SK-N-SH (cell line): ENCODE results near the gene XIRP2. TPM values are rescaled to one million over a fixed set of nuclear protein-coding genes. Genes with fewer than 3 reads are reported as not detected.

Experiments
- CTCF ChIA-PET: fragments of 300-600, 350-600 bp; formaldehyde crosslinking; extraction: SDS; loops from one replicate; lab custom pipeline; 2021; lab: Yijun Ruan, JAX
- POLR2A ChIA-PET: fragments of 350-600 bp; sonication (Branson Sonifier 250); formaldehyde crosslinking; extraction: SDS; loops from one replicate; lab custom pipeline; 2020; ENCODE audit warnings: antibody characterized with exemption, inconsistent platforms; lab: Yijun Ruan, JAX
- DNase-seq: peaks from one replicate; pipeline ENCODE4 v3.0.0; 2012
- H2AFZ ChIP-seq: fragments of 200-600 bp; sonication (generic); 2 replicates; pipeline ENCODE4 v1.8.1; 2016; ENCODE audit warnings: antibody characterized with exemption, mild to moderate bottlenecking, low read depth
- H3F3A ChIP-seq: fragments of 200-600 bp; sonication (generic); replicated peaks from 2 replicates; pipeline ENCODE3; 2016; ENCODE audit warnings: antibody characterized with exemption, mild to moderate bottlenecking; ENCODE audit not compliant: insufficient read depth
- H3K27ac ChIP-seq, 2 experiments: fragments of 200-500 bp in 1 of 2; fragments of 200-600 bp in 1 of 2; sonication (Bioruptor generic) in 1 of 2; sonication (generic), shearing (Covaris generic) in 1 of 2; 2 replicates each; pipeline versions ENCODE4 v1.5.1 to v1.6.1; 2014 to 2016; ENCODE audit warnings: low read depth in 2 of 2, inconsistent platforms in 1 of 2, low read length in 1 of 2, mild to moderate bottlenecking in 1 of 2, mixed read lengths in 1 of 2
- H3K27me3 ChIP-seq: fragments of 200-600 bp; sonication (generic), shearing (Covaris generic); 2 replicates; pipeline ENCODE4 v1.6.1; 2016; ENCODE audit warnings: mixed run types; ENCODE audit not compliant: insufficient read depth
- H3K36me3 ChIP-seq, 2 experiments: fragments of 200-500 bp in 1 of 2; fragments of 200-600 bp in 1 of 2; sonication (Bioruptor generic) in 1 of 2; sonication (generic) in 1 of 2; replicated peaks in 1 of 2; 2 replicates each; pipeline versions ENCODE3 to v1.5.1; 2014 to 2016; ENCODE audit warnings: low read length in 1 of 2, mild to moderate bottlenecking in 1 of 2; ENCODE audit not compliant: insufficient read depth in 2 of 2, control insufficient read depth in 1 of 2
- H3K4me1 ChIP-seq, 2 experiments: fragments of 200-500 bp in 1 of 2; fragments of 200-600 bp in 1 of 2; sonication (Bioruptor generic) in 1 of 2; sonication (generic), shearing (Covaris generic) in 1 of 2; 2 replicates each; pipeline versions ENCODE4 v1.5.1 to v1.6.1; 2014 to 2016; ENCODE audit warnings: low read depth in 1 of 2, low read length in 1 of 2, mixed run types in 1 of 2; ENCODE audit not compliant: insufficient read depth in 2 of 2, control insufficient read depth in 1 of 2
- H3K4me2 ChIP-seq: fragments of 200-600 bp; sonication (generic), shearing (Covaris generic); 2 replicates; pipeline ENCODE4 v1.6.1; 2017; ENCODE audit warnings: mixed run types
- H3K4me3 ChIP-seq, 2 experiments: fragments of 200-500 bp in 1 of 2; fragments of 200-600 bp in 1 of 2; sonication (Bioruptor generic) in 1 of 2; sonication (generic), shearing (Covaris generic) in 1 of 2; 2 replicates each; pipeline versions ENCODE4 v1.5.1 to v1.8.1; 2014 to 2016; ENCODE audit warnings: low read depth in 2 of 2, inconsistent platforms in 1 of 2, low read length in 1 of 2, mild to moderate bottlenecking in 1 of 2, mixed read lengths in 1 of 2, moderate library complexity in 1 of 2
- H3K79me2 ChIP-seq: fragments of 200-600 bp; sonication (generic); 2 replicates; pipeline ENCODE4 v1.8.1; 2017; ENCODE audit warnings: mild to moderate bottlenecking; ENCODE audit not compliant: insufficient read depth
- H3K9ac ChIP-seq: fragments of 200-600 bp; sonication (generic); 2 replicates; pipeline ENCODE4 v1.6.1; 2017; ENCODE audit warnings: mixed run types
- H3K9me2 ChIP-seq: fragments of 200-600 bp; sonication (generic); 2 replicates; pipeline ENCODE4 v1.6.1; 2017; ENCODE audit warnings: mixed run types
- H3K9me3 ChIP-seq: fragments of 200-600 bp; sonication (generic); 2 replicates; pipeline ENCODE4 v1.6.1; 2017; ENCODE audit warnings: mixed run types, mild to moderate bottlenecking, moderate library complexity
- H4K20me1 ChIP-seq: fragments of 200-600 bp; sonication (generic); 2 replicates; pipeline ENCODE4 v1.6.1; 2017; ENCODE audit warnings: mild to moderate bottlenecking, mixed run types; ENCODE audit not compliant: insufficient read depth
- CHD2 ChIP-seq: fragments of 150-350 bp; IDR thresholded peaks from 2 replicates; pipeline ENCODE4 v1.6.1; 2018; ENCODE audit warnings: low read length; ENCODE audit not compliant: partially characterized antibody
- CTCF ChIP-seq: fragments of 200-600 bp; sonication (generic); IDR thresholded peaks from 2 replicates; pipeline ENCODE4 v1.6.1; 2017; ENCODE audit warnings: antibody characterized with exemption, mild to moderate bottlenecking, moderate library complexity
- ELF1 ChIP-seq: IDR thresholded peaks from 2 replicates; pipeline ENCODE4 v1.4.0; 2012
- EP300 ChIP-seq, 2 experiments: IDR thresholded peaks; 2 replicates each; pipeline versions ENCODE4 v1.4.0 to v1.6.1; 2012; ENCODE audit warnings: borderline replicate concordance in 1 of 2, low read depth in 1 of 2, low read length in 1 of 2
- EZH2phosphoT487 ChIP-seq: fragments of 200-600 bp; sonication (generic); IDR thresholded peaks from 2 replicates; pipeline ENCODE4 v1.6.1; 2017; ENCODE audit warnings: low read depth, mixed run types, mild to moderate bottlenecking, antibody characterized with exemption, moderate library complexity, borderline replicate concordance
- FOXJ3 ChIP-seq: sonication (generic); formaldehyde crosslinking; IDR thresholded peaks from 2 replicates; pipeline ENCODE4 v1.5.1; 2020; ENCODE audit warnings: mild to moderate bottlenecking, missing genetic modification reagents
- FOXM1 ChIP-seq: IDR thresholded peaks from 2 replicates; pipeline ENCODE4 v1.4.0; 2012; ENCODE audit warnings: low read depth, mild to moderate bottlenecking
- GATA2 ChIP-seq: sonication (generic); formaldehyde crosslinking; IDR thresholded peaks from 2 replicates; pipeline ENCODE4 v1.5.0; 2020; ENCODE audit warnings: mild to moderate bottlenecking, missing genetic modification reagents
- JUND ChIP-seq: IDR thresholded peaks from 2 replicates; pipeline ENCODE4 v1.4.0; 2012
- MAX ChIP-seq: IDR thresholded peaks from 2 replicates; pipeline ENCODE4 v1.4.0; 2012; ENCODE audit warnings: low read depth
- MEF2A ChIP-seq: IDR thresholded peaks from 2 replicates; pipeline ENCODE4 v1.4.0; 2012; ENCODE audit warnings: low read depth, borderline replicate concordance
- MXI1 ChIP-seq: IDR thresholded peaks from 2 replicates; pipeline ENCODE4 v1.6.1; 2012; ENCODE audit warnings: mild to moderate bottlenecking, low read depth, low read length, improper control_type of control experiment
- NFIC ChIP-seq: IDR thresholded peaks from 2 replicates; pipeline ENCODE4 v1.4.0; 2012; ENCODE audit warnings: borderline replicate concordance
- NRF1 ChIP-seq: IDR thresholded peaks from 2 replicates; pipeline ENCODE4 v1.6.1; 2012; ENCODE audit warnings: low read depth, mild to moderate bottlenecking, low read length
- POLR2AphosphoS5 ChIP-seq: IDR thresholded peaks from 2 replicates; pipeline ENCODE4 v1.6.1; 2012; ENCODE audit warnings: low read depth, low read length
- RCOR1 ChIP-seq: fragments of 150-350 bp; IDR thresholded peaks from 2 replicates; pipeline ENCODE4 v1.6.1; 2017; ENCODE audit warnings: antibody characterized with exemption, low read length
- REST ChIP-seq: IDR thresholded peaks from 2 replicates; pipeline ENCODE4 v1.6.1; 2012; ENCODE audit warnings: mild to moderate bottlenecking, low read depth, low read length, moderate library complexity
- RXRA ChIP-seq: IDR thresholded peaks from 2 replicates; pipeline ENCODE4 v1.4.0; 2012; ENCODE audit warnings: low read depth, mild to moderate bottlenecking, borderline replicate concordance
- SMC3 ChIP-seq: IDR thresholded peaks from 2 replicates; pipeline ENCODE4 v1.6.1; 2012; ENCODE audit warnings: low read depth, low read length, improper control_type of control experiment
- TAF1 ChIP-seq: IDR thresholded peaks from 2 replicates; pipeline ENCODE4 v1.6.1; 2012; ENCODE audit warnings: low read depth, mild to moderate bottlenecking, low read length, moderate library complexity, borderline replicate concordance
- USF1 ChIP-seq: IDR thresholded peaks from 2 replicates; pipeline ENCODE4 v1.4.0; 2012; ENCODE audit warnings: low read depth, borderline replicate concordance
- YY1 ChIP-seq: IDR thresholded peaks from 2 replicates; pipeline ENCODE4 v1.4.0; 2012; ENCODE audit warnings: low read depth, mild to moderate bottlenecking
- WGBS: methylation state at CpG from one replicate; pipeline ENCODE4 v1.1.6; 2017; ENCODE audit warnings: low lambda C conversion rate; 5-methylcytosine and 5-hydroxymethylcytosine counted together
- polyA plus RNA-seq, 3 experiments: library from polyadenylated mRNA; depleted of rRNA; stranded (reverse); fragments of >200 nt; gene quantifications; 2 replicates each; pipeline ENCODE4 v1.2.3, GENCODE V29; 2012

The XIRP2 gene
- polyA plus RNA-seq, 1 of the 3 experiments (the other 2 are of a cell fraction) = 0.02 TPM

GRCh38 chr2:166969486-166969885 lies 81.2 kb downstream of the XIRP2 start:
- no peak overlapping the region for H3K9ac ChIP-seq
- ChIA-PET POLR2A (no interaction called here), CTCF (no interaction called here)
- no peaks in the 10 kb centered on the region for H4K20me1 ChIP-seq
- TF ChIP-seq MXI1 = no peak
- no peak for TF ChIP-seq FOXM1
- no peak for TF ChIP-seq POLR2AphosphoS5
- no peak for TF ChIP-seq TAF1
- no peak for TF ChIP-seq JUND
- no peak for TF ChIP-seq FOXJ3 (CRISPR knock-in tag)
- no peak for TF ChIP-seq SMC3
- TF ChIP-seq GATA2 (CRISPR knock-in tag) = no peak
- TF ChIP-seq EZH2phosphoT487 = no peak
- no peak for TF ChIP-seq USF1
- no peak for TF ChIP-seq NRF1
- TF ChIP-seq CHD2 = no peak
- TF ChIP-seq ELF1 = no peak
- no peak for TF ChIP-seq RCOR1
- no peak for TF ChIP-seq RXRA
- no peak for TF ChIP-seq EP300 (IDR thresholded peaks at IDR 0.05; ENCODE audit: borderline replicate concordance in 1 of 2, low read depth in 1 of 2, low read length in 1 of 2)
- TF ChIP-seq NFIC = no peak
- no peak for TF ChIP-seq YY1
- DNase-seq = no peak
- no peaks in the 10 kb centered on the region for H3K9me2 ChIP-seq
- H3K36me3 ChIP-seq = no peaks in the 10 kb centered on the region
- no peak overlapping the region for H3K4me2 ChIP-seq
- H3K9me3 ChIP-seq = no peaks in the 10 kb centered on the region
- H3F3A ChIP-seq = no peaks in the 10 kb centered on the region
- H3K27me3 ChIP-seq = no peaks in the 10 kb centered on the region
- no peak overlapping the region for H3K27ac ChIP-seq
- no peaks in the 10 kb centered on the region for H3K4me1 ChIP-seq
- H3K4me3 ChIP-seq = no peak overlapping the region
- WGBS = 44% methylated on average over 2 of the region's 2 CpGs
- H3K79me2 ChIP-seq = no peaks in the 10 kb centered on the region
- H2AFZ ChIP-seq = no peak overlapping the region

GRCh38 chr2:166972002-166972401 lies 83.7 kb downstream of the XIRP2 start:
- Histone ChIP-seq H3K27ac (no peak overlapping the region), H3F3A (no peaks in the 10 kb centered on the region), H3K27me3 (no peaks in the 10 kb centered on the region), H2AFZ (no peak overlapping the region), H3K9me2 (no peaks in the 10 kb centered on the region), H4K20me1 (no peaks in the 10 kb centered on the region), H3K79me2 (no peaks in the 10 kb centered on the region), H3K9ac (no peak overlapping the region), H3K4me1 (no peaks in the 10 kb centered on the region), H3K4me2 (no peak overlapping the region), H3K36me3 (no peaks in the 10 kb centered on the region), H3K4me3 (no peak overlapping the region), H3K9me3 (no peaks in the 10 kb centered on the region)
- ChIA-PET CTCF (no interaction called here), POLR2A (no interaction called here)
- WGBS = 50% methylated on average over 4 of the region's 4 CpGs
- no peak for DNase-seq
- TF ChIP-seq REST (no peak), TAF1 (no peak), MAX (no peak), CTCF (no peak), ELF1 (no peak), POLR2AphosphoS5 (no peak), USF1 (no peak), FOXJ3 (CRISPR knock-in tag) (no peak), MEF2A (no peak)
